AG20443 (cell line): ENCODE results near the gene SLC18A3.

ENCODE experiments used
- DNase-seq: peaks from one replicate; pipeline ENCODE4 v3.0.0; 2012; ENCODE audit warnings: low spot score, mixed read lengths

The SLC18A3 gene

DNA sequence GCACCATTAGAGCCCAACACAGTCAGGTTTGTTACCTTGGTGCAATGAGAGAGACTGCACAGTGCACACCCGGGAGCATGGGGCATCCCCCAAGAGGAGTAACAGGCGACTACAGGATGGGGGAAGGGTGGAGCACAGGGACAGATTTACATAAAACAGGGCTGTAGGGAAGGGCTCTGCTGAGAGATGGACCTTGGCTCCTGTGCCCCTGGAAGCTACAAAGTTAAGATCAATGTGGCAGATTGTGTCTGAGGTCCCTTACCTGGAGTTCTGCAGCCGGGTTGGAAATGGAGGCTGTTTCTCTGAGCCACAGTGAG is 13.7 kb upstream of the SLC18A3 start:
- no peak for DNase-seq

DNA sequence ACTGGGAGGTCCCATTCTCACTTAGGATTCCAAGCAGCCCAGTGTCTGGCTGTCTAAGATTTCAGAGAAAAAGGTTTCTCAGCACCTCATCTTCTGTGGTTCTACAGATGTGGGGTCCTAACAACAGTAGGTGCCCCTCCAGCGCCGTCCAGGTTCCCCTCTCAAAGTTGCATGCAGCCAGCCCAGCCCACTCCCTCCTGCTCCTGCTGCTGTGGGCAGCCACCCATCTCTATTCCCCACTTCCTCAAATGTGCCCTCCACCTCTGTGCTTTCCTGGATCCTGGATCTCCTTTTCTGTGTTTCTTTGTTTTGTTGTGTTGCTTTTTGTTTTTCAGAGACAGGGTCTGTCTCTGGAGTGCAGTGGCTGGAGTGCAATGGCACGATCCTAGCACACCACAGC is 13.3 kb upstream of the SLC18A3 start:
- no peak for DNase-seq

DNA sequence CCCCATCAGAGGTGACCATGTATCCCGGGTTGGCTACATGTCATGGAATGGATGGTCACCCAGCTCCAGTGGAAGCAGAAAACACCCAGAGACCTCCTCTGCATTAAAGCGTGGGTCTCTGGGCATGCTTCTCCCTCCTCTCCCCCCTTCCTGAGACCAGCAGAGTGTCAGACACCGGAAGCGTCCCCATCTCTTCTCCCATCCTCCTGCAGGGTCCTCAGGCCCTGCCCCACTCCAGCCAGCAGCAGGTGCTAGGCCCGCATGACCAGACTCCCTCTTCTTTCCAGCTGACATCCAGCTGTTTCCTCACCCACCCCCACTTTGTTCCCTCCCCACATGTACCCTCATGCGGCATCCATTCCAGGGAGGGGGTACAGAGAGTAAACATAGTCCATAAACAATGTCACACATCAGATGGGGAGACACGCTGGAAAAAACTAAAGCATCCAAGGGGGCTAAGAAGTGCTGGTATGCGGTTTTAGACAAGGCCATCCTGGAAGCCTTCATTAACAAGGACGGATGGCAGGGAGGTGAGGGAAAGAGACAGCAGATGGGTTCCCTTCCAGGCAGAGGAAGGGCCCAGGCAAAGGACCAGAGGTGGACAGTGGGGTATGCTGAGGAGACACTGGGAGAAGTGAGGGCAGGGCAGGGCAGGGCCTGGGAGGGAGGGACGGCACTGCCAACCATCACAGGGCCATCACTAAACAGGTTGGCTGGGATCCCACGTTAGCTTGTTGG is 12.5 kb upstream of the SLC18A3 start:
- no peak for DNase-seq

DNA sequence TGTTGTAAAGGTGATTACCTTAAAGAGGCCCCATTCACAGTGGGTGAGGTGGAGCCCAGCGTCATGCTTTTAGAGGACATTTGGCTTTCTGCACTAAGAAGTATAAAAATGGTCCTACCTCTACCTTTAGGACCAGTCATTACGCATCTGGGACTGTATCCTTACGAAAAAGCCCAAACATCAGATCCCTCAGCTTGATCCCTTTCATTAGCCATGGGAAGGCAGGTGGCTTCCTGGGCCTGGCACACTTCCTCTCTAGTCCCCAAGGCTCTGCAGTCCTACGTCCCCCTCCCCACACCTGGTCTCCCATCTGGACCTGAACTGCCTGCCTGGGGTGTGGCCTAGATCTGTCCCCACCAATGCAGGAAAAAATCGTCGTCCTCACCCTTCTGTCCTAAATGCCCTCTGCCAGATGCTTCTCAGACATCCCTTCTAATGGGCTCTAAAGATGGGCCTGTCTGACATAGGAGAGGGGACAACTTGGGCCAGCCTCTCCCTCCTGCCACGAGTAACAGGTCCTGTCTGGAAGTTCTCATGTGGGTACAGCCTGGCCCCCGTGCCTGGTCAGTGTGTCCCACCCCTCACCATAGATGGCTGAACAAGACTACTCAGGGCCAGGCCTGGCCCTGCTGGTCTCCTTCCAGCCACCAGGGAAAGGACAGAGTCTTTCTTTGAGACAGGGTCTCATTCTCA is 11.8 kb upstream of the SLC18A3 start:
- peak; percentile 4 for DNase-seq

- DNase-seq, result peak; percentile 48
These were observed 11.1 kb upstream of the SLC18A3 start for GRCh38 chr10:49598986-49599385.

GRCh38 chr10:49599546-49599945 is 10.6 kb upstream of the SLC18A3 start:
- DNase-seq, result peak; percentile 13

GRCh38 chr10:49600046-49600445 is 10.1 kb upstream of the SLC18A3 start:
- peak; percentile 6 for DNase-seq

- DNase-seq, result peak; percentile 28
These were observed 9.2 kb upstream of the SLC18A3 start for GRCh38 chr10:49600781-49601400.

GRCh38 chr10:49601857-49602256 is 8.3 kb upstream of the SLC18A3 start:
- DNase-seq, result peak; percentile 50

- DNase-seq, result peak; percentile 4
These were observed 7.6 kb upstream of the SLC18A3 start for GRCh38 chr10:49602380-49603023.

DNA sequence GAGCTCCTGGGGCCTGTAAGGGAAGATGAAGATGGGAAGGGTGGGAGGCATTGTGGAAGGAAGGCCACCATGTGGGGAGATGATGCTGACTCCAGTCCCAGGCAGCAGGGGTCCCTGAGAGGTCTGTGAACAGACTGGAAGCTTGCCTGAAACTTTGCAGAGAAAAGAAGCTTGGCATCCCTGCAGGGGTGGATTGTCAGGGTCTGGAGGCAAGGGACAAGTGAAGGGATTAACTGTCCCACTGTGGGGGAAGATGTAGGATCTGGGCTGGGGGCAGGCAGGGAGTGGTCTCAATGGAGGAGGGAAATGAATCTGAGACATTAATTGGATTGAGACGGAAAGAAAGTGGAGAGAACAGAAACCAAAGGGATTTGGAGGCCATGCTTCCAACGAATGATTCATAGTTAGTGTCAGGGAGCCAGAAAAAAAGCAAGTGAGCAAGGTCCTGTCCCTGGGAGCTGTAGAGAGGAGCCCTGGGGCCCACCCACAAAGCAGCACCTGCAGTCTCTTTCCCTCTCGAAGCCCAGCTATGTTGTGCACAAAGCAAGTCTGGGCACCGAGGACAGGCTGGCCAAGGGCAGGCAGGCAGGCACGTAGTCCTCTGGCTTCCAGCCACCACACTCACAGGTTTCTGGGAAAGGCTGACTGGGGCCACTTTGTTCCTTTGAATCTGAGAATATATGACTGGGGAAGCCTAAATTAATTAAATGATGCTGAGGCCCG is 4.7 kb upstream of the SLC18A3 start:
- DNase-seq, result no peak

DNA sequence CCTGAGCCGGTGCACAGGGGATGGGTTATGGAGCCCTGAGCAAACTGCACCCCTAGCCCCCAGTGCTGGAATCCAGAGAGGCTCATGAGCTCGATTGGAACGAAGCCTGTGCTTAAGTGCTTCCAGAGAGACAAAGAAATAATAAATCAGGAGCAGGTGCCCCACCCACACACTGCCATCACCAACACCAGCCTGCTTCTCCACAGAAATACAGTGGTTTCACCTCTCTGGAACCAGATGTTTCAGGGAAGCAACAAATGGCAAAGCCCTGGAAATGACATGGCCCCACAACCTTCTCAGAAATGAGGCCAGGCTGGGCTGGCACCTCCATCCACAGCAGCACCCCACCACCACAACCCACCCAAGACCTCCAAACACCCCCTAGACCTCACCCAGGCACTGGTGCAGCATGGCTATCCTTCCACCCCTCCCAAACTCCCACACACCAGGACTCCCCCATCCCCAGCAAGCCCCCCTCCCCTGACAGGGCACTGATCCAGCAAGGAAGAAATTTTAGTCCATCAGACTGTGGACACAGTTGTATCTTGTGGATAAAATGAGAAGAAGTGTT is 4.1 kb upstream of the SLC18A3 start:
- DNase-seq, result no peak

- DNase-seq, result peak; percentile 93
These were observed 3.1 kb upstream of the SLC18A3 start for GRCh38 chr10:49606981-49607535.

DNA sequence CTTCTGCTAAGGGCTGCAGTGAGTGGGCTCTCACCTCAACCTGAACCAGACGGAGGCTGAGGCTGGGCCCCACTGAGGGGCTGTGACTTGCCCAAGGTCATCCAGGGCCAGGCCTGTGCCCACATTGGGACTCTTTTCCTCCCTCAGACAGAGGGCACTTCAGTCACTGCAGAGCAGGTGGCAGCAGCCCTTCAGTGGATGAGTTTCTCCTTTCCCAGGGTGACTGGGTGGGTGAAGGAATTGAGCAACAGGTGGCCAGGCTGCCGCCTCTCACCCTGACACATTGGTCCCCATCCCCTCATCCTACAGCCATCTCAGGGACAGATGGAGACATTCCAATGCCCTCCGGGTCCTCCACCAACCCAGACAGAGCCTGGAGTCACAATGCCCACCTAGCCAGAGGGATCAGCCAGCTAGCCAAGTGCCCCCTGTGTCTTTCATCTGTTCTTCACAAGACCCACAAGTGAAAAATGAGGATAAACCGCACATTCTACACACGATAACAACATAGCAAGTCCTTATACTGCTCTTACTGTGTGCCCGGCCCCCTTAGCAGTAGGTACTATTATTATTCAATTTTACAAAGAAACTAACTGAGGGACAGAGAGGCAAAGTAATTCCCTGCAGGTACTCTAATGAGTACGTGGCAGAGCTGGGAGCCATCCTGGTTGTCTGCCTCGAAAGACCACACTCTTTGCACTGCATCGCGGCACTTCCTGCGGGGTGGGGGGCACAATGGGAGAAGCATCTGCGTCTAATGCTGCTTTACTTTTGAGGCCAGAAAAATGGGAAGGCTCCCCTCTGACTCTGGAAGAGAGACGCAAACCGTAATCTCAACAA is 1.7 kb upstream of the SLC18A3 start:
- no peak for DNase-seq

DNA sequence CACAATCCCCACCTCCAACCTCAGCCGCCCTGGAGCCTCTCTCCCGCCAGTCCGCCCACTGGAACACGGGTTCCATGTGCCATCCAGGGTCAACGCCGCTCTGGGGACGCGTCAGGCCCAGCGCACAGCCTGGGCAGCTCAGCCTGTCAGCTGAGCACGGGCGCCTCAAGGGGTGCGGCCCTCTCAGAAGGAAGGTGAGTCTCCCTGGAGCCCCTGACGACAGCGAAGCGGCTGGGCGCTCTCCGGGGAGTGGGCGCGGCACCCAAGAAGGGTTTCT is 1.2 kb upstream of the SLC18A3 start:
- DNase-seq, result no peak

DNA sequence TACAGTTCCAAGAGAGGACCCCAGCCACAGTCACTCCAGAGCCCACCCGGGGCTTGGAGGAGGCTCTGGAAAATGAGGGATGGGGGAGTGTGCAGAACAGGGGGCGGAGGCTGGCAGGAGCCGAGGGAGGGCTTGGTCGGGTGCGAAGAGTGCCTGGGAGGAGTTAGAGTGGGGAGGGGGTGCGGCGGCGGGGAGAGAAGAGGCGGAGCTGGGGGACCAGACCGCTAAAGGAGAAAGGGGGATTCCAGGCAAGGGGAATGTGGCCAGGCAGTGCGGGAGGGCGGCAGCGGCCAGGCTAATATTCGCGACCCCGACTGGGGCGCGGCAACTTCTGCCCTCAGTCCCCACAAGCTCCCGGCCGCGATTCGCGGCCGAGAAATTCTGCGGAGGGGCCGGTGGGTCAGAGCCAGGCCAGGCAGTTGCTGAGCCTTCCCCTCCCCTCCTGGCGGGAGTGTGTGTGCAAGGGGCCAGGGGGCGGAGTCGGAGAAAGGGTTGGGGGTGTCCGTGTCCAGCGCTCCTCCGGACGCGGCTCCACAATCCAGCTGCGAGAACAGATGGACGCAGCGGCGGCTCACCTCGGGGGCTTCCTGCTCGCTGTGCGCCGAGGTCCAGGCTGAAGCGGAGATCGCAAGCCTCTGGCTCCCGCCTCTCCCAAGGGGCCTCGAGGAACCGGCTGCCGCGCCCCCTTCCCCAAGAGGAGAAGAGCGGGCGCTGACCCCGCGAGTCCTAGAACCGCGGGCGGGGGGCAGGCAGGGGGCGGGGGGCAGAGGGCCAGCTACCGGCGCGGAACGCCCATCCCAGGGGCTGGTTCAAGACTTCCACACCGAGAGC is 612 bp upstream of the SLC18A3 start:
- no peak for DNase-seq

DNA sequence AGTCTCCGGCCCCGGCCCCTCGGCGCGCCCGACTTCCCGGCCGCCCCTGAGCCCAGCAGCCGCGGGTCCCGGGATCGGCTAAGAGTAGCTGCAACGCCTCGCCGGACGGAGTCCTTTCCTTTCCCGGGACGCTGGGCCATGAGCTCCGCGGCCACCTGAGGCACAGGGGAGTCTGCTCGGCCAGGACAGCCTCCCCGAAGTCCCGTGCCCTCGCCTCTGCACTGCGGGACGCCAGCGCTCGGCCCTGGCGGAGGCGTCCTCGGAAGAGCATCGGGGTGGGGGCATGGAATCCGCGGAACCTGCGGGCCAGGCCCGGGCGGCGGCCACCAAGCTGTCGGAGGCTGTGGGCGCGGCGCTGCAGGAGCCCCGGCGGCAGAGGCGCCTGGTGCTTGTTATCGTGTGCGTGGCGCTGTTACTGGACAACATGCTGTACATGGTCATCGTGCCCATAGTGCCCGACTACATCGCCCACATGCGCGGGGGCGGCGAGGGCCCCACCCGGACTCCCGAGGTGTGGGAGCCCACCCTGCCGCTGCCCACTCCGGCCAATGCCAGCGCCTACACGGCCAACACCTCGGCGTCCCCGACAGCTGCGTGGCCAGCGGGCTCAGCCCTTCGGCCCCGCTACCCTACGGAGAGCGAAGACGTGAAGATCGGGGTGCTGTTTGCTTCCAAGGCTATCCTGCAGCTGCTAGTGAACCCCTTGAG is 502 bp downstream of the SLC18A3 start:
- no peak for DNase-seq

DNA sequence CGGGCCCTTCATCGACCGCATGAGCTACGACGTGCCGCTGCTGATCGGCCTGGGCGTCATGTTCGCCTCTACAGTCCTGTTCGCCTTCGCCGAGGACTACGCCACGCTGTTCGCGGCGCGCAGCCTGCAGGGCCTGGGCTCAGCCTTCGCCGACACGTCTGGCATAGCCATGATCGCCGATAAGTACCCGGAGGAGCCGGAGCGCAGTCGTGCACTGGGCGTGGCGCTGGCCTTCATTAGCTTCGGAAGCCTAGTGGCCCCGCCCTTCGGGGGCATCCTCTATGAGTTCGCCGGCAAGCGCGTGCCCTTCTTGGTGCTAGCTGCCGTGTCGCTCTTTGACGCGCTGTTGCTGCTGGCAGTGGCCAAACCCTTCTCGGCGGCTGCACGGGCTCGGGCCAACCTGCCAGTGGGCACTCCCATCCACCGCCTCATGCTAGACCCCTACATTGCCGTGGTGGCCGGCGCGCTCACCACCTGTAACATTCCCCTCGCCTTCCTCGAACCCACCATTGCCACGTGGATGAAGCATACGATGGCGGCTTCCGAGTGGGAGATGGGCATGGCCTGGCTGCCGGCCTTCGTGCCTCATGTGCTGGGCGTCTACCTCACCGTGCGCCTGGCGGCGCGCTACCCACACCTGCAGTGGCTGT is 1.2 kb downstream of the SLC18A3 start:
- no peak for DNase-seq
